SK-N-SH treated with all-trans-retinoic acid at 6 μM for 48 hours (cell line): Measurements from ENCODE around the gene ILRUN.
"Not testable (repeated sequence)": the region's sequence is repeated elsewhere in the genome, so short reads cannot be mapped to it uniquely, and the experiment has no call there.

Source experiments
- ATAC-seq: fragments of 200-7000 bp; cut with Tn5 transposase; 3 replicates; pipeline ENCODE4 v1.9.1; 2020; ENCODE audit warnings: mild to moderate bottlenecking, moderate library complexity
- ARNTL ChIP-seq: fragments of 450-650 bp; formaldehyde crosslinking; IDR thresholded peaks from 2 replicates; pipeline ENCODE4 v1.5.0; 2020; ENCODE audit warnings: low read depth, mild to moderate bottlenecking, moderate library complexity, borderline replicate concordance
- BACH2 ChIP-seq: fragments of 250-450 bp; sonication (Bioruptor Pico); IDR thresholded peaks from 2 replicates; pipeline ENCODE4 v1.9.0; 2021; ENCODE audit warnings: mild to moderate bottlenecking, borderline replicate concordance
- CREB5 ChIP-seq: fragments of 250-450 bp; sonication (Bioruptor Pico); IDR thresholded peaks from 2 replicates; pipeline ENCODE4 v1.5.1; 2020; ENCODE audit warnings: low read depth, mild to moderate bottlenecking, moderate library complexity
- CSDC2 ChIP-seq: fragments of 250-450 bp; sonication (Bioruptor Pico); IDR thresholded peaks from 2 replicates; pipeline ENCODE4 v1.5.0; 2020; ENCODE audit warnings: mild to moderate bottlenecking, moderate library complexity
- ESRRG ChIP-seq: fragments of 250-450 bp; sonication (Bioruptor Pico); IDR thresholded peaks from 2 replicates; pipeline ENCODE4 v1.6.1; 2021; ENCODE audit warnings: mild to moderate bottlenecking
- GLIS3 ChIP-seq: fragments of 250-450 bp; sonication (Bioruptor Pico); IDR thresholded peaks from 2 replicates; pipeline ENCODE4 v1.5.0; 2020; ENCODE audit warnings: mild to moderate bottlenecking, moderate library complexity
- ISL1 ChIP-seq: fragments of 250-450 bp; sonication (Bioruptor Pico); IDR thresholded peaks from 2 replicates; pipeline ENCODE4 v2.1.2; 2022; ENCODE audit warnings: mild to moderate bottlenecking, moderate library complexity
- OSR1 ChIP-seq: fragments of 250-450 bp; sonication (Bioruptor Pico); IDR thresholded peaks from 2 replicates; pipeline ENCODE4 v1.8.0; 2022; ENCODE audit warnings: moderate library complexity, mild to moderate bottlenecking, inconsistent platforms
- PATZ1 ChIP-seq: fragments of 250-450 bp; sonication (Bioruptor Pico); IDR thresholded peaks from 2 replicates; pipeline ENCODE4 v1.8.0; 2020; ENCODE audit warnings: mild to moderate bottlenecking, moderate library complexity, borderline replicate concordance
- PPARA ChIP-seq: fragments of 250-450 bp; sonication (Bioruptor Pico); IDR thresholded peaks from 2 replicates; pipeline ENCODE4 v1.5.0; 2020; ENCODE audit warnings: mild to moderate bottlenecking, borderline replicate concordance
- RARB ChIP-seq: fragments of 250-450 bp; sonication (Bioruptor Pico); IDR thresholded peaks from 2 replicates; pipeline ENCODE4 v1.8.0; 2021; ENCODE audit warnings: mild to moderate bottlenecking, moderate library complexity
- SNAI2 ChIP-seq: fragments of 250-450 bp; sonication (Bioruptor Pico); IDR thresholded peaks from 2 replicates; pipeline ENCODE4 v1.5.0; 2020; ENCODE audit warnings: mild to moderate bottlenecking, moderate library complexity
- TCF4 ChIP-seq: fragments of 250-450 bp; sonication (Bioruptor Pico); IDR thresholded peaks from 2 replicates; pipeline ENCODE4 v1.8.0; 2021; ENCODE audit warnings: mild to moderate bottlenecking, moderate library complexity, borderline replicate concordance
- TOX ChIP-seq: fragments of 250-450 bp; sonication (Bioruptor Pico); IDR thresholded peaks from 2 replicates; pipeline ENCODE4 v1.8.0; 2021; ENCODE audit warnings: mild to moderate bottlenecking, moderate library complexity, borderline replicate concordance
- TSHZ2 ChIP-seq: fragments of 250-450 bp; sonication (Bioruptor Pico); IDR thresholded peaks from 2 replicates; pipeline ENCODE4 v1.5.0; 2020; ENCODE audit warnings: mild to moderate bottlenecking, moderate library complexity
- ZC3H10 ChIP-seq: fragments of 250-450 bp; sonication (Bioruptor Pico); IDR thresholded peaks from 2 replicates; pipeline ENCODE4 v1.5.1; 2021; ENCODE audit warnings: mild to moderate bottlenecking, moderate library complexity
- ZFP3 ChIP-seq: fragments of 250-450 bp; sonication (Bioruptor Pico); IDR thresholded peaks from 2 replicates; pipeline ENCODE4 v1.5.0; 2020; ENCODE audit warnings: mild to moderate bottlenecking, moderate library complexity
- ZFP30 ChIP-seq: fragments of 450-650 bp; formaldehyde crosslinking; IDR thresholded peaks from 2 replicates; pipeline ENCODE4 v1.5.0; 2022; ENCODE audit warnings: mild to moderate bottlenecking, moderate library complexity
- ZNF565 ChIP-seq: fragments of 450-650 bp; formaldehyde crosslinking; conservative IDR thresholded peaks from 2 replicates; pipeline ENCODE4 v1.5.0; 2020; ENCODE audit warnings: low read depth, mild to moderate bottlenecking, moderate library complexity
- ZNF70 ChIP-seq: fragments of 450-650 bp; formaldehyde crosslinking; IDR thresholded peaks from 2 replicates; pipeline ENCODE4 v1.5.0; 2020; ENCODE audit warnings: mild to moderate bottlenecking, moderate library complexity
- TF ChIP-seq, protein P1 (sequence below): fragments of 250-450 bp; sonication (Bioruptor Pico); IDR thresholded peaks from 2 replicates; pipeline ENCODE4 v1.8.0; 2021; ENCODE audit warnings: low read depth, mild to moderate bottlenecking, moderate library complexity, borderline replicate concordance
- TF ChIP-seq, protein P2 (sequence below): fragments of 250-450 bp; sonication (Bioruptor Pico); IDR thresholded peaks from 2 replicates; pipeline ENCODE4 v1.5.1; 2021; ENCODE audit warnings: mild to moderate bottlenecking, moderate library complexity

The ILRUN gene

GRCh38 chr6:34723203-34723602 lies 26.6 kb upstream of the ILRUN start:
- no peak for ATAC-seq
- TF ChIP-seq SNAI2 (no peak), PPARA (CRISPR knock-in tag) (no peak), ZNF70 (no peak), TSHZ2 (no peak), CSDC2 (no peak), ZFP3 (CRISPR knock-in tag) (no peak), GLIS3 (CRISPR knock-in tag) (no peak), RARB (CRISPR knock-in tag) (no peak), ESRRG (CRISPR knock-in tag) (no peak), ZFP30 (CRISPR knock-in tag) (no peak), ISL1 (CRISPR knock-in tag) (no peak), PATZ1 (no peak)
- TF ChIP-seq, protein P1, sequence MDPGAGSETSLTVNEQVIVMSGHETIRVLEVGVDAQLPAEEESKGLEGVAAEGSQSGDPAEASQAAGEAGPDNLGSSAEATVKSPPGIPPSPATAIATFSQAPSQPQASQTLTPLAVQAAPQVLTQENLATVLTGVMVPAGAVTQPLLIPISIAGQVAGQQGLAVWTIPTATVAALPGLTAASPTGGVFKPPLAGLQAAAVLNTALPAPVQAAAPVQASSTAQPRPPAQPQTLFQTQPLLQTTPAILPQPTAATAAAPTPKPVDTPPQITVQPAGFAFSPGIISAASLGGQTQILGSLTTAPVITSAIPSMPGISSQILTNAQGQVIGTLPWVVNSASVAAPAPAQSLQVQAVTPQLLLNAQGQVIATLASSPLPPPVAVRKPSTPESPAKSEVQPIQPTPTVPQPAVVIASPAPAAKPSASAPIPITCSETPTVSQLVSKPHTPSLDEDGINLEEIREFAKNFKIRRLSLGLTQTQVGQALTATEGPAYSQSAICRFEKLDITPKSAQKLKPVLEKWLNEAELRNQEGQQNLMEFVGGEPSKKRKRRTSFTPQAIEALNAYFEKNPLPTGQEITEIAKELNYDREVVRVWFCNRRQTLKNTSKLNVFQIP (CRISPR knock-in tag), result no peak
- TF ChIP-seq, all 23 proteins: peak for 0

- no peak for ATAC-seq
- TF ChIP-seq, protein P1 (CRISPR knock-in tag), result no peak
- TF ChIP-seq BACH2 (no peak), PATZ1 (no peak), ARNTL (no peak), OSR1 (no peak), ZNF565 (no peak), ZFP3 (CRISPR knock-in tag) (no peak), TSHZ2 (no peak), TOX (CRISPR knock-in tag) (no peak), CSDC2 (no peak), ZNF70 (no peak), ZC3H10 (no peak), RARB (CRISPR knock-in tag) (no peak), TCF4 (no peak), GLIS3 (CRISPR knock-in tag) (no peak), ZFP30 (CRISPR knock-in tag) (no peak), CREB5 (no peak), SNAI2 (no peak)
- TF ChIP-seq, protein P2, sequence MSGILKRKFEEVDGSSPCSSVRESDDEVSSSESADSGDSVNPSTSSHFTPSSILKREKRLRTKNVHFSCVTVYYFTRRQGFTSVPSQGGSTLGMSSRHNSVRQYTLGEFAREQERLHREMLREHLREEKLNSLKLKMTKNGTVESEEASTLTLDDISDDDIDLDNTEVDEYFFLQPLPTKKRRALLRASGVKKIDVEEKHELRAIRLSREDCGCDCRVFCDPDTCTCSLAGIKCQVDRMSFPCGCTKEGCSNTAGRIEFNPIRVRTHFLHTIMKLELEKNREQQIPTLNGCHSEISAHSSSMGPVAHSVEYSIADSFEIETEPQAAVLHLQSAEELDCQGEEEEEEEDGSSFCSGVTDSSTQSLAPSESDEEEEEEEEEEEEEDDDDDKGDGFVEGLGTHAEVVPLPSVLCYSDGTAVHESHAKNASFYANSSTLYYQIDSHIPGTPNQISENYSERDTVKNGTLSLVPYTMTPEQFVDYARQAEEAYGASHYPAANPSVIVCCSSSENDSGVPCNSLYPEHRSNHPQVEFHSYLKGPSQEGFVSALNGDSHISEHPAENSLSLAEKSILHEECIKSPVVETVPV, result no peak
Measured at GRCh38 chr6:34722451-34722850, 25.9 kb upstream of the ILRUN start.

DNA sequence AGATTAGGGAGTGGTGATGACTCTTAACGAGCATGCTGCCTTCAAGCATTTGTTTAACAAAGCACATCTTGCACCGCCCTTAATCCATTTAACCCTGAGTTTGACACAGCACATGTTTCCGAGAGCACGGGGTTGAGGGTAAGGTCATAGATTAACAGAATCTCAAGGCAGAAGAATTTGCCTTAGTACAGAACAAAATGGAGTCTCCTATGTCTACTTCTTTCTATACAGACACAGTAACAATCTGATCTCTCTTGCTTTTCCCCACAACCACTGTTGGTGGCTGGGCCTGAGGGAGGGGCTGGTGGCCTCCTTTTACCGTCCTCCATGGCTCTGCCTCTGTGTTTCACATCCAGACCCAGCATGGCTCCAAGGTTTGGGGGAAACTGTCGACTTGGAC lies 23.6 kb upstream of the ILRUN start:
- not testable (repeated sequence) for ATAC-seq

GRCh38 chr6:34719646-34720045 lies 23.1 kb upstream of the ILRUN start:
- not testable (repeated sequence) for ATAC-seq
